DMS53 treated with DMSO at 0.1 percent for 48 hours (cell line): Measurements from ENCODE around the gene CRYL1.
A peak's percentile ranks its signal among the peaks of the same experiment; 100 is the strongest.

Source experiments
- DNase-seq: peaks from one replicate; lab custom pipeline; 2025; ENCODE audit not compliant: unreplicated experiment; lab: John Stamatoyannopoulos, UW

The CRYL1 gene

GRCh38 chr13:20402881-20403280 lies 122.8 kb downstream of the CRYL1 start:
- no peak for DNase-seq

- no peak for DNase-seq
These were observed 123.5 kb downstream of the CRYL1 start for GRCh38 chr13:20401931-20402856.

GRCh38 chr13:20401531-20401930 lies 124.1 kb downstream of the CRYL1 start:
- DNase-seq, result no peak

GRCh38 chr13:20400774-20401173 lies 124.9 kb downstream of the CRYL1 start:
- DNase-seq, result no peak

- no peak for DNase-seq
These were observed 125.7 kb downstream of the CRYL1 start for GRCh38 chr13:20399961-20400360.

- DNase-seq, result no peak
These were observed 126.1 kb downstream of the CRYL1 start for GRCh38 chr13:20399515-20399914.

GRCh38 chr13:20398459-20398858 lies 127.2 kb downstream of the CRYL1 start:
- no peak for DNase-seq

GRCh38 chr13:20397896-20398295 lies 127.8 kb downstream of the CRYL1 start:
- no peak for DNase-seq

- DNase-seq, result no peak
These were observed 130.4 kb downstream of the CRYL1 start for GRCh38 chr13:20395061-20395916.

GRCh38 chr13:20394506-20394905 lies 131.2 kb downstream of the CRYL1 start:
- DNase-seq, result peak; percentile 33

- no peak for DNase-seq
These were observed 131.5 kb downstream of the CRYL1 start for GRCh38 chr13:20394169-20394501.

- DNase-seq, result no peak
These were observed 132.1 kb downstream of the CRYL1 start for GRCh38 chr13:20393273-20394168.

GRCh38 chr13:20392530-20392929 lies 133.1 kb downstream of the CRYL1 start:
- no peak for DNase-seq

- peak; percentile 41 for DNase-seq
These were observed 133.8 kb downstream of the CRYL1 start for GRCh38 chr13:20391597-20392452.

GRCh38 chr13:20390526-20391175 lies 135.0 kb downstream of the CRYL1 start:
- DNase-seq, result no peak

GRCh38 chr13:20389696-20390525 lies 135.7 kb downstream of the CRYL1 start:
- no peak for DNase-seq

GRCh38 chr13:20388184-20388583 lies 137.5 kb downstream of the CRYL1 start:
- no peak for DNase-seq

- no peak for DNase-seq
These were observed 138.2 kb downstream of the CRYL1 start for GRCh38 chr13:20387441-20387971.
